NAMALWA (cell line): Measurements from ENCODE around the gene EPS8L3.
"Not testable (repeated sequence)": the region's sequence is repeated elsewhere in the genome, so short reads cannot be mapped to it uniquely, and the experiment has no call there.

ENCODE experiments used
- DNase-seq: peaks from one replicate; pipeline ENCODE4 v3.0.0-alpha.2; 2015; ENCODE audit warnings: low spot score

The EPS8L3 gene

GRCh38 chr1:109705411-109705810 lies 58.3 kb downstream of the EPS8L3 start:
- DNase-seq = no peak

- DNase-seq = peak; percentile 6
Measured at GRCh38 chr1:109704173-109704572, 59.5 kb downstream of the EPS8L3 start.

GRCh38 chr1:109702940-109703339 lies 60.8 kb downstream of the EPS8L3 start:
- DNase-seq = not testable (repeated sequence)
